Activated T-helper 1 cell treated with Interleukin-2 at 50 U/mL for 16 hours (primary cell): ENCODE results near the gene OR6P1.

Experiments used
- DNase-seq: peaks from one replicate; pipeline ENCODE4 v3.0.0-alpha.2; 2020; ENCODE audit warnings: low read depth

The OR6P1 gene

GRCh38 chr1:158516966-158517365 lies 53.4 kb downstream of the OR6P1 start:
- DNase-seq = no peak
